GM12892 (cell line): Measurements from ENCODE around the gene VGLL4.
"Not testable (repeated sequence)": the region's sequence is repeated elsewhere in the genome, so short reads cannot be mapped to it uniquely, and the experiment has no call there.

Experiments used
- DNase-seq: peaks from one replicate; pipeline ENCODE4 v3.0.0; 2011; ENCODE audit not compliant: insufficient read length
- FAIRE-seq: peaks from 2 replicates; lab custom pipeline; 2011; peaks lifted over from hg19 to GRCh38; lab: Jason Lieb, UNC
- POLR2A ChIP-seq: IDR thresholded peaks from 2 replicates; pipeline ENCODE4 v1.6.1; 2011; ENCODE audit warnings: low read depth, low read length, control low read depth
- POLR2AphosphoS5 ChIP-seq: IDR thresholded peaks from 2 replicates; pipeline ENCODE4 v1.6.1; 2011; ENCODE audit warnings: low read depth, low read length, control low read depth
- TAF1 ChIP-seq: IDR thresholded peaks from 2 replicates; pipeline ENCODE4 v1.6.1; 2011; ENCODE audit warnings: low read depth, mild to moderate bottlenecking, control low read depth, low read length, borderline replicate concordance

The VGLL4 gene

DNA sequence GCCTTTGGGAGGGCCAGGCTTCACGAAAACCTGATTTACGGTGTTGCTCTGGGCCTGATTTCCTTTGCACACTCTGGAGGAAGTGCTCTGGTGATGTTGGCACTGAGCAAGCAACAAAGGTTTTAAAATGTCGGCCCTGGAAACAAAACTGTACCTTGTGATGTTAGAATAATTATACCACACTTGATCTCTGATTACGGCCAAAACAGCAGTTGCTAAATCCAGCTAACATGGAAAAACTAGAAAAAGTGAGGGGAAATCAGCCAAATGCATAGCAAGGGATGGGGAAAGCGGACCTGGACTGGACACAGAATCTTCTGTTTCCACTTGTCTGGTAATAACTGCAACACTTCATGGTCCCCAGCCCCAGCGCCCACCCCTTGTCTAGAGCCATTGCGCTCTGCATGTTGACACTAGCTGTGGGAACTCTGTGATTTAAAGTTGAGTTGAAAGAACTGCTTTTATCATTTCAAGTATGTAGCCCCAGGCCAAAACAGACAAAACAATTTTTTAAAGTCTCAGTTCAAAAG lies 120.1 kb downstream of the VGLL4 start:
- DNase-seq (no peak), FAIRE-seq (no peak)

DNA sequence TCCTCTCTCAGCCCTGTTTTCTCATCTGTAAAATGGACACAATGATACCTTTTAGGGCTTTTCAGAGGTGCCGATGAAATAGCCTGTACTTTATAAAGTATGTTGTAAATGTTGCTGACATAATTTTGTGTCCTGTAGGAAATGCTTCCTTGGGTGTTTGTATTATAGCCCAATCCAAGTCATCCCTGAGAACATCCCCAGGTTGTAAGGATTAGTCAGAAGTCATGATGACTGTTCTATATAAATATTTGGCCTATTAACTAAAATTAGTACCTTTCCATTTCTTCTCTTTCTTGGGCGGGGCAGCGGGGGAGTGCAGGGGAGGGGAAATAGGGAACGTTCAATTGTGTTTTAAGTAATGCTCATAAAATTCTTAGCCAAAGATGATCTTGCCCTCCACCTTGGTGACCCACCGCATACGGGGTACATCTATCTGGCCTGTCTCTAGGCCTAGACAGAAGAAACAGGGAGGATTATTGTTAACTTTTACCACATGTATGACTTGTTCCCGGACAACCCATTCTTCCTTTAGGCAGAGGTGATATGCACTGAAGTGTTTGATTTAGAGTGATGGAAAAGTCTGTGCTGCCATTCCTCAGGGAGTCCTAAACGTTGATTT lies 120.7 kb downstream of the VGLL4 start:
- TF ChIP-seq POLR2A (no peak), POLR2AphosphoS5 (no peak), TAF1 (no peak)
- DNase-seq (no peak), FAIRE-seq (no peak)

More for the DNA sequence above, 120.1 kb downstream of the VGLL4 start:
- TF ChIP-seq POLR2AphosphoS5 (no peak), TAF1 (no peak), POLR2A (no peak)

DNA sequence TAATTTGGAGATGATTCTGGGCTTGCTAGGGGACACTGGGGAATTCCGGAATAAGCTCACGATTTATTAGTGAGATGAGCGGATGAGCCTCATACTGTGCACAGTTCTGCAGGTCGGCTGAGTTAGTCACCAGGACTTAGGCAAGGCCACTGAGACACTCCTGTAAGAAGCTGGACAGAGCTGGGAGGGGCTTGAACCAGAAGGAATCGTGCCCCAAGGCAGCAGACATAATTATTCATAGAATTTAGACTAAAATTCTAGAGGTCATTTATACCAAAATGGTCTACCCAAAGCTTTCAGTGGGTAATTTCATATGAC lies 121.4 kb downstream of the VGLL4 start:
- FAIRE-seq, result no peak

DNA sequence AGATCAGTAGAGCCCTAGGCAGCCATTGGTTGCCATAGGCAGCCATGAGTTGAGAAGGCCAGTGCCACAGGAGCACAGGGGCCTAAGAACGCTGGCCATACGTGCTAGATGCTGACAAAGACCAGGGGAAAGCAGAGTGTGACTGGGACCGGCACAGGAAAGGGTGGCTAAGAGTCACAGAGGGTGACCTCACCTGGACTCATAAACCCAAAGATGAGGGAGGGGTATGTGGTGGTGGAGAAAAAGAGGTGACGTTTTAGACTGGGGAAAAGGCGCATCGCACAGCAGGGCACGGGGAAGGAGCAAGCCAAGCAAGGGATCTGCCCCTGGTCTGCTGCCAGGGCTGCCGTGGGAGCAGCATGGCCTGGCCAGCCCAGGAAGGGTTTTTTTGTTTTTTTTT lies 122.5 kb downstream of the VGLL4 start:
- TF ChIP-seq TAF1 (no peak), POLR2AphosphoS5 (no peak), POLR2A (no peak)
- no peak for DNase-seq
- no peak for FAIRE-seq

More for the DNA sequence above, 121.4 kb downstream of the VGLL4 start:
- DNase-seq, result no peak
- TF ChIP-seq TAF1, result no peak
- TF ChIP-seq POLR2A, result no peak
- no peak for TF ChIP-seq POLR2AphosphoS5

DNA sequence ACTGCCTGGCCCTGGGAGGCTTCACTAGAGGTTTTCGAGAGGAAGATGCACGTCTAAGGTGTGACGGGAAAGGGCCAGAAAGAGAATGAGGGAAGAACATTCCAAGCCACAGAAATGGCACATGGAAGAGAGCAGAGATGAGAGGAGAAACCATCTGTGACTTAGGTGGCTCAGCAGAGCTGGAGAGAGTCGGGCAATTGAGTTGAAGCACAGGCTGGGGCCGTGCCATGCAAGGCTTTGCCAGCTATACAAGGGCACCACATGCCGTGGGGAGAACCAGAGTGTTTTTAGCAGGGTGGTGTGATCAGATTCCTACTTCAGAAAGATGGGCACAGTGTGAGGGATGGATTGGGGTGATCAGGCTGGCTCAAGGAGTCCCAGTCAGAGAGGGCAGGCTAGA lies 126.1 kb downstream of the VGLL4 start:
- no peak for TF ChIP-seq POLR2AphosphoS5
- TF ChIP-seq TAF1, result no peak
- DNase-seq (no peak), FAIRE-seq (no peak)

DNA sequence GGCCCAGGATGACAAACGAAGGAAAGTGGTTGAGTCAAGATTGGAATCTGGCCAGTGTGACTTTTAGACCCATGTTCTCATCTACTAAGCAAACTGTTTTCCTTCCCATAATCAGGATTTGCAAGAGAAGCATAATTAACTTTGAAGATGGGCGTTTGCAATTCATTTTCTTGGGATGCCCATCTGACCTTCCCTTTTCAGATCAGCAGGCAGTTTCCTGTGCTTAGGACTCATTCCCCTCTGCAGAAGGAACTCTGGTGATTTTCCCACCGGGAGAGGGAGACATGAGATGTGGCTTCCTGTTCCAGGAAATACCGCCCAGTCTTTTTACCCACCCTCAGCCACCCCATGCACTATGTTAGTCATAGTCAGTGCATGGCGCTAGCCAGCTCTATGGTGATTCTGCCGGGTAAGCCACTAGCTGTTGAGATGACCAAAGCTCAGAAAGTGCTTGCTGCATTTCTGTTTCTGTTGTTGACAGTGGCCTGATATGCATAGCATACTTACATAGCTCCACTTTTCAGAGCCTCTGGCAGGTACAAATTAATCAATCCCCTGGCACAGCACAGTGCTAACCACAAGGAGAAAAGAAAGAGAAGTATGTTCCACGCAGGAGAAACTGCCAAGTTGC lies 129.4 kb downstream of the VGLL4 start:
- DNase-seq, result no peak
- FAIRE-seq, result no peak

DNA sequence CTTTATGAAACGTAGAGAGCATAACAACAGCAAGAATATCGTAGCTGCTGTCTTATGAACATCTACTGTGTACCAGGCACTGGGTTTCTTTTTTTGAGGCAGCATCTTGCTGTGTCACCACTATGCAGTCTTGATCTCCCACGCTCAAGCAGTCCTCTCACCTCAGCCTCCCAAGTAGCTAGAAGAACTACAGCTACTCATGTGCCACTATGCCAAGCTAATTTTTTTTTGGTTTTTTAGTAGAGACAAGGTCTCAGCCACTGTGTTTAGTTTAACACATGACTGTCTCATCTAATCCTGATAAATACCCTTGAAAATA lies 129.9 kb downstream of the VGLL4 start:
- DNase-seq, result no peak
- no peak for FAIRE-seq
- TF ChIP-seq TAF1, result no peak
- TF ChIP-seq POLR2A, result no peak

More for the DNA sequence above, 129.4 kb downstream of the VGLL4 start:
- TF ChIP-seq POLR2AphosphoS5 (no peak), TAF1 (no peak), POLR2A (no peak)

DNA sequence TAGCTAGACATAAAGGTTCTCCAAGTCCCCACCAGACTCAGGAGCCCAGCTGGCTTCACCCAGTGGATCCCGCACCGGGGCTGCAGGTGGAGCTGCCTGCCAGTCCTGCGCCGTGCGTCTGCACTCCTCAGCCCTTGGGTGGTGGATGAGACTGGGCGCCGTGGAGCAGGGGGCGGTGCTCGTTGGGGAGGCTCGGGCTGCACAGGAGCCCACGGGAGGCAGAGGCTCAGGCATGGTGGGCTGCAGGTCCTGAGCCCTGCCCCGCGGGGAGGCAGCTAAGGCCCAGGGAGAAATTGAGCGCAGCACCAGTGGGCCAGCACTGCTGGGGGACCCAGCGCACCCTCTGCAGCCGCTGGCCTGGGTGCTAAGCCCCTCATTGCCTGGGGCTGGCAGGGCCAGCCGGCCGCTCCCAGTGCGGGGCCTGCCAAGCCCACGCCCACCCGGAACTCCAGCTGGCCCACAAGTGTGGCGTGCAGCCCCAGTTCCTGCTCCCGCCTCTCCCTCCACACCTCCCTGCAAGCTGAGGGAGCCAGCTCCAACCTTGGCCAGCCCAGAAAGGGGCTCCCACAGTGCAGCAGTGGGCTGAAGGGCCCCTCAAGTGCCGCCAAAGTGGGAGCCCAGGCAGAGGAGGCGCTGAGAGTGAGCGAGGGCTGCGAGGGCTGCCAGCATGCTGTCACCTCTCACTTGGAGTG lies 130.4 kb downstream of the VGLL4 start:
- DNase-seq, FAIRE-seq: not testable (repeated sequence)

DNA sequence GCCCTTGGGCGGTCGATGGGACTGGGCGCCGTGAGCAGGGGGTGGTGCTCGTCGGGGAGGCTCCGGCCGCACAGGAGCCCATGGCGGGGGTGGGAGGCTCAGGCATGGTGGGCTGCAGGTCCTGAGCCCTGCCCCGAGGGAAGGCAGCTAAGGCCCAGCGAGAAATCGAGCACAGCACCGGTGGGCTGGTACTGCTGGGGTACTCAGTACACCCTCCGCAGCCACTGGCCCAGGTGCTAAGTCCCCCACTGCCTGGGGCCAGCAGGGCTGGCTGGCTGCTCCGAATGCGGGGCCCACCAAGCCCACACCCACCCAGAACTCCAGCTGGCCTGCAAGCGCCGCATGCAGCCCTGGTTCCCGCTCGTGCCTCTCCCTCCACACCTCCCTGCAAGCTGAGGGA lies 132.1 kb downstream of the VGLL4 start:
- not testable (repeated sequence) for FAIRE-seq, DNase-seq

DNA sequence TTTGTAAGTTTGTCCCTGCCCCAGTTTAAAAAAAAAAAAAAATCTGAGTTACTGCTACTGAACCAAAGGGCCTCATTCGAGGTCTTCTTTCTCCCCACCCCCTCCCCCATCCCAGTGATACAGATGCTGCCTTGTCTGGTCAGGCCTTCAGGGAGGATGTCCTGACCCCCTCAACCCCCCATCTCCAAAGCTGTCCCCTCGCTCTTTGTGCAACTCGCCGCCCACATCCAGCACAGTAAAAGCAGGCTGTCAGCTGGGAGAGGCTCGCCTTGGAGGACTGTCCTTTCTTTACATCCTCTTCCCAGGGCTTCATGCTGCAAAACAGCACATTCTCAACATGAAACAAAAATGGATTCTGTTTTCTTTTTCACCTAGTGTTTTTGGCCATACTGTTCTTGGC lies 133.4 kb downstream of the VGLL4 start:
- DNase-seq, result no peak
- FAIRE-seq, result no peak
- TF ChIP-seq TAF1 (no peak), POLR2A (no peak)

DNA sequence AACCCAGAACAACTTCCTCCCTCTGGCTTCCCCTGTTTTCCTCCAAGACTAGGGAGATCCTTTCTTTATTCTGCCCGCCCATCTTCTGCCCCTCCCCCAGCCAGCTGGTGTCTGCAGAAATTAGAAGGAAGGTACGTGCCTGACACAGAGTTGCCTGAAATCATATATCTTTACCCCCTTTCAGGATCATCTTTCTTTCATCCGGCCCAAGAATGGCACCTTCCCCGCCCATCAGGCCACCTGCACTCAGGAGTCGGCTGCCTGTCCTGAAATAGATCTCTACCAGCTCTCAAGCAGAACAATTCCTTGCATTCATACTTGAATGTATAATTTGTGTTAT lies 133.7 kb downstream of the VGLL4 start:
- no peak for FAIRE-seq
- TF ChIP-seq POLR2AphosphoS5, result no peak
- no peak for TF ChIP-seq TAF1
- no peak for TF ChIP-seq POLR2A
- no peak for DNase-seq

DNA sequence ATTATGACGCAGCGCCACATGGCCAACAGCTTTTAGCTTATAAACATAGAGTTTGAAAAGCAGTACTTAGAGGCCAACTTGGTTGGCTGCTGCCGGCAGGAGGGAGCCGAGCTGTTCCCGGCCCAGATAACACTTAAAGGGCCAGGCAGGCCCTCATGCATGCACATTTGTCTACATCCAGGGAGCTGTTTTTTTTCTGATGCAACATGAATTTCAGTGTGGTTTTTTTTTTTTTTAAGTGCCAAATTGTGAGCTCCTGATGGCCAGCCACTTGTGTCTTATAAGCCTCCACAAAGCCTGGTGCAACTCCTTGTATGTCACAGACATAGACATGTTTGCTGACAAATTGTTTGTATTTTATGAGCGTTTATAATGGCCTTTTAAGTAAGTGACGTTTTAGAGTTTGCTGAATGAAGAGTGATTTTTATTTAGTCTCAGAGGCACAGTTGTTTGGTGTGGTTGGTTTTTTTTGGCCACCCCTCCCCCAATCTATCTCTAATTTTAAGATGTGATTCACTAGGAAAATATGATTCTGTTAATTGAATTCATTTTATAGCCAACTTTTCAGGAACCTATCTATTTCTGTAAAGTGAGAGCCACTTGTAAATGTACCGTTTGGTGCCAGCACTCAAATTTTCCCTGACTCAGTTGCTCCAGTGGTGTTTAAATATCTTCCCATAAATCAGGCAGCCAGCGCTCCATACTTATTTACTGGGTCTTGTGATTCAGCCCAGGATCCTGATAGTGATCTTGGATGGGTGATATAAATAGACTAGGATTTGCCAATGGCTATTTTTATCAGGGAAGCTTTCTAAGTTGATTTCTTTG lies 134.3 kb downstream of the VGLL4 start:
- no peak for DNase-seq
- no peak for FAIRE-seq
- TF ChIP-seq POLR2A, result no peak
- TF ChIP-seq TAF1, result no peak
- TF ChIP-seq POLR2AphosphoS5, result no peak
